HG02678 (cell line): ENCODE results near the gene MCOLN1.
"Not testable (repeated sequence)": the region's sequence is repeated elsewhere in the genome, so short reads cannot be mapped to it uniquely, and the experiment has no call there.

Experiments used
- ATAC-seq: cut with Tn5 transposase; IDR thresholded peaks from one replicate; pipeline ENCODE4 v1.9.1; 2021; ENCODE audit warnings: mild to moderate bottlenecking, moderate library complexity; ENCODE audit not compliant: unreplicated experiment

Gene MCOLN1

DNA sequence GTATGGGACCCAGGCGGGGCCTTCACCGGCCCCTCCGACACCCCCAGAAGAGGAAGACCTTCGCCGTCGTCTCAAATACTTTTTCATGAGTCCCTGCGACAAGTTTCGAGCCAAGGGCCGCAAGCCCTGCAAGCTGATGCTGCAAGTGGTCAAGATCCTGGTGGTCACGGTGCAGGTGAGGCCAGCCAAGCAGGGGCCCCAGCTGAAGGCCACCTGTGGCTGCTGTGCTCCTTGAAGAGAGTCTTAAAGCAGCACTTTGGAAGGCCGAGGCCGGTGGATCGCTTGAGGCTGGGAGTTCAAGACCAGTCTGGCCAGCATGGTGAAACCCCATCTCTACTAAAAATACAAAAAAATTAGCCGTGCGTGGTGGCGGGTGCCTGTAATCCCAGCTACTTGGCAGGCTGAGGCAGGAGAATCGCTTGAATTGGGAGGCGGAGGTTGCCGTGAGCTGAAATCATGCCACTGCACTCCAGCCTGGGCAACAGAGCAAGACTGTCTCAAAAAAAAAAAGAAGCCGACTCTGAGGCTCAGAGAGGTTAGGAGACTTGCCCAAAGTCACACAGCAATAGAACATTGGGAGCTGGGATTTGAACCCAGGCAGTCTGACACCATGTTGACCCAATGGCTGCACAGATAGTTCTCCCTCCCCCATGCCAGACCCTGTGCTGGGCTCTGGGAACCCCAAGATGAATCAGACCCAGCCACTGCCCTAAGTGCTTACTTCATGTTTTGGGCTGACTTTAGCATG is 2.7 kb downstream of the MCOLN1 start:
- ATAC-seq = no peak

DNA sequence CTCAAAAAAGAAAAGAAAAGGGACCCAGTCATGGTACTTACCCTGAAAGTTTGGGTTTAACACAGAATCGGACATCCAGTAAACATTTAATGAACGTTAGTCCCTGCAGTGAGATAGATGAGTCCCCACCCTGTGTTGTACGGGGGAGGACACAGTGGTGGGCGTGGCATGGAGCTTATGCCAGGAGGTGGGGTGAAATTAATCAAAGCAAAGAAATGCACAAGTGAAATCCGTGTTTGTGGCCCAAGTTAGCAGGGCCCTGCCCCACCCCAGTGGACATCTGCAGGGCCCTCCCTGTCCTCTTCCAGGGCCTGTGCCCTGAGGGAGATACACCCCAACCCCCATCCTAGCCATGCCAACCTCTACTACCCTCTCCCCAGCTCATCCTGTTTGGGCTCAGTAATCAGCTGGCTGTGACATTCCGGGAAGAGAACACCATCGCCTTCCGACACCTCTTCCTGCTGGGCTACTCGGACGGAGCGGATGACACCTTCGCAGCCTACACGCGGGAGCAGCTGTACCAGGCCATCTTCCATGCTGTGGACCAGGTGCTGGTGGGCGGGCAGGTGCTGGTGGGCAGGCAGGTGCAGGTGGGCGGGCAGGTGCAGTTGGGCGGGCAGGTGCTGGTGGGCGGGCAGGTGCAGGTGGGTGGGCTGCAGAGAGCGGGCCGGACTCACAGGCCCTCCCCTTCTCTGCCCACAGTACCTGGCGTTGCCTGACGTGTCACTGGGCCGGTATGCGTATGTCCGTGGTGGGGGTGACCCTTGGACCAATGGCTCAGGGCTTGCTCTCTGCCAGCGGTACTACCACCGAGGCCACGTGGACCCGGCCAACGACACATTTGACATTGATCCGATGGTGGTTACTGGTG is 3.9 kb downstream of the MCOLN1 start:
- ATAC-seq = no peak

GRCh38 chr19:7527516-7528191 is 5.2 kb downstream of the MCOLN1 start:
- no peak for ATAC-seq

DNA sequence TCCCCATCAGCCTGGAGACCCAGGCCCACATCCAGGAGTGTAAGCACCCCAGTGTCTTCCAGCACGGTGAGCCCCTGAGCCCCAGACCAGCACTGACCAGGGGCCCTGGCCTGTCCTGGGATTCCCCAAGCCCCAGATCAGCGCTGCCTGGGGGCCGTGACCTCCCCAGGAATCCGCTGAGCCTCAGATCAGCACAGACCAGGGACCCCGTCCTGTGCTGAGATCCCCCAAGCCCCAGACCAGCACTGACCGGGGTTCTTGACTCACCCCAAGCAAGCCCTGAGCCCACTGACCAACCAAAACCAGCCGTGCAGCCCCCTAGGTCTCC is 5.7 kb downstream of the MCOLN1 start:
- ATAC-seq = no peak

GRCh38 chr19:7528522-7529245 is 6.3 kb downstream of the MCOLN1 start:
- ATAC-seq = no peak

GRCh38 chr19:7529246-7529600 is 6.8 kb downstream of the MCOLN1 start:
- no peak for ATAC-seq

GRCh38 chr19:7529610-7530490 is 7.4 kb downstream of the MCOLN1 start:
- ATAC-seq = no peak

GRCh38 chr19:7533281-7533885 is 11.0 kb downstream of the MCOLN1 start:
- ATAC-seq = no peak

- ATAC-seq = no peak
Observed at GRCh38 chr19:7533925-7534480, 11.6 kb downstream of the MCOLN1 start.

GRCh38 chr19:7534531-7535046 is 12.2 kb downstream of the MCOLN1 start:
- ATAC-seq = peak; percentile 4

- peak; percentile 77 for ATAC-seq
Observed at GRCh38 chr19:7535047-7535997, 12.9 kb downstream of the MCOLN1 start, which contains the start of gene PNPLA6. Gene PNPLA6, plus strand, starts transcription at chr19:7535717. Its CDS starts 72 bp downstream, at chr19:7535789.

DNA sequence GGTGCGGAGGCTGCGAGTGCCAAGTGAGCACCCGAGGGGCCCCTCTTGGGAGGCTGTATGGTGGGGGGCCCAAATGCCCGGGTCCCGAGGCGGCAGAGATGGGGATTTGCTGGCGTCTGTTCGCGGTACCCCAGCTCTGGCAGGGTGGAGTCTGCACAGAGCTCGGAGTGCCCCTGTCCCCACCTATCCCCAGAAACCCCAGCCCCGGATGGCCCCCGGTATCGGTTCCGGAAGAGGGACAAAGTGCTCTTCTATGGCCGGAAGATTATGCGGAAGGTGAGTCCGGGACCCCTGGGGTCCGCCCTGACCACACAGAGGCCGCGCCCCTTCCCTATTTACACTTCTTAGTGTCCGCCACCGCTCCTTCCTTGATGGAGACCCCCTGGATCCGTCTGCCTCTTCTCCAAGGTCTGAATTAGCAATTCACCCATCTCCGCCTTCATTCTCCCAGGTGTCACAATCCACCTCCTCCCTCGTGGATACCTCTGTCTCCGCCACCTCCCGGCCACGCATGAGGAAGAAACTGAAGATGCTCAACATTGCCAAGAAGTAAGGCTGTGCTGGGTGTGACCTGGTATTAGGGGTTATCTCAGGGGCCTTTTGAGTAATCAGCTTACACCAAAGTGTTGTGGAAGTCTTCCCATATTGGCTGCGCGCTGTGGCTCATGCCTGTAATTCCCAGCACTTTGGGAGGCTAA is 13.7 kb downstream of the MCOLN1 start:
- ATAC-seq = no peak

DNA sequence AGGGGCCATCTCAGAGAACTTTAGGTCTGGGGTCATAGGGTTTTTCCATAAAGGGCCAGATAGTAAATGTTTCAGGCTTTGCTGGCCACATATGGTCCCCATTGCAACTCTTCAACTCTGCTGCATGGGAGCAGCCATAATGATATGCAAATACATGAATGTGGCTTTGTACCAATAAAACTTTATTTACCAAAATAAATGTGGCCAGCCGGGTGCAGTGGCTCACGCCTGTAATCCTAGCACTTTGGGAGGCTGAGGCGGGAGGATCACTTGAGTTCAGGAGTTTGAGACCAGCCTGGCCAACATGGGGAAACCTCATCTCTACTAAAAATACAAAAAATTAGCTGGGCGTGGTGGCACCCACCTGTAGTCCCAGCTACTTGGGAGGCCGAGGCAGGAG is 16.6 kb downstream of the MCOLN1 start:
- ATAC-seq = not testable (repeated sequence)

- no peak for ATAC-seq
Observed at GRCh38 chr19:7539827-7540425, 17.5 kb downstream of the MCOLN1 start.

- ATAC-seq = no peak
Observed at GRCh38 chr19:7540761-7541474, 18.5 kb downstream of the MCOLN1 start.

DNA sequence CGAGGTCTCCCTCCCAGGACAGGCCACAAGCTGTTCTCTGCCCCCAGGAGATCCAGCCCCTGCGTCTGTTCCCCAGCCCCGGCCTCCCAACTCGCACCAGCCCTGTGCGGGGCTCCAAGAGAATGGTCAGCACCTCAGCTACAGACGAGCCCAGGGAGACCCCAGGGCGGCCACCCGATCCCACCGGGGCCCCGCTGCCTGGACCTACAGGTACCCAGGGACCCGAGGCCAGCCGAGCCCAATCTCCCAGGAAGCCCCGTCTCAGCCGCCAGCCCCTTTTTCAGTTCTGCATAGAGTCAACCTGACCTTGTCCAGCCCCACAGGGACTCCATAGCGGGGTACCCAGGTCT is 19.0 kb downstream of the MCOLN1 start:
- no peak for ATAC-seq
